Esophagus squamous epithelium (tissue), 5 donors: ENCODE measurements around the gene EFHC1. TPM values are rescaled to one million over a fixed set of nuclear protein-coding genes. Genes with fewer than 3 reads are reported as not detected.

Source experiments
- DNase-seq: peaks from one replicate; lab custom pipeline; 2025; lab: John Stamatoyannopoulos, UW
- H3K27ac ChIP-seq, 4 donors: fragments of 200-600 bp; sonication (generic); one replicate each; pipeline ENCODE4 v1.5.1; 2016 to 2019; ENCODE audit warnings: mild to moderate bottlenecking in 1 of 4
- H3K27me3 ChIP-seq, 4 donors: fragments of 200-600 bp; sonication (generic); 1 replicate in 3 of 4; 2 replicates in 1 of 4; pipeline versions ENCODE4 v1.5.1 to v1.6.0; 2017 to 2021; ENCODE audit warnings: antibody characterized with exemption in 1 of 4
- H3K36me3 ChIP-seq, 3 donors: fragments of 200-600 bp; sonication (generic); one replicate each; pipeline ENCODE4 v1.5.1; 2016 to 2019
- H3K4me1 ChIP-seq, 3 donors: fragments of 200-600 bp; sonication (generic); one replicate each; pipeline ENCODE4 v1.5.1; 2017 to 2019
- H3K4me3 ChIP-seq, 4 donors: fragments of 200-600 bp; sonication (generic); 1 replicate in 3 of 4; 2 replicates in 1 of 4; pipeline ENCODE4 v1.5.1; 2016 to 2019; ENCODE audit warnings: mild to moderate bottlenecking in 2 of 4, moderate library complexity in 1 of 4
- H3K9me3 ChIP-seq, 3 donors: fragments of 200-600 bp; sonication (generic); one replicate each; pipeline ENCODE4 v1.5.1; 2016 to 2019
- CTCF ChIP-seq, 6 experiments: fragments of 450-650 bp in 4 of 6; fragments of 200-600 bp in 2 of 6; sonication (generic) in 2 of 6; IDR thresholded peaks; one replicate each; pipeline ENCODE4 v1.5.1; 2016 to 2019; ENCODE audit warnings: antibody characterized with exemption in 6 of 6, mild to moderate bottlenecking in 4 of 6, moderate library complexity in 4 of 6
- POLR2A ChIP-seq, 4 donors: fragments of 450-650 bp; IDR thresholded peaks; one replicate each; pipeline ENCODE4 v1.6.1; 2017; ENCODE audit warnings: antibody characterized with exemption in 4 of 4, mild to moderate bottlenecking in 4 of 4, moderate library complexity in 3 of 4
- WGBS, 2 donors: methylation state at CpG; one replicate each; pipeline ENCODE4 v1.1.5; 2018; 5-methylcytosine and 5-hydroxymethylcytosine counted together
- intact Hi-C: fragments of 100-400 bp; cut with DNase I; formaldehyde crosslinking; loops from one replicate; pipeline ENCODE4 v1.15.0; 2022
- total RNA-seq, 4 donors: library from RNA; depleted of rRNA; stranded (reverse); fragments of >200 nt; gene quantifications; one replicate each; pipeline ENCODE4 v1.1.0, GENCODE V29; 2016
- donor health status: DM: yes; HTN: yes; CAD: no.

The EFHC1 gene
- total RNA-seq, 4 donors from 2014 or later: 4.0 to 17.5 (median 9.9) TPM

GRCh38 chr6:52516269-52516668 lies 96.1 kb downstream of the EFHC1 start:
- DNase-seq: no peak
- TF ChIP-seq CTCF (IDR thresholded peaks at IDR 0.05) (no peak), POLR2A (IDR thresholded peaks at IDR 0.05) (no peak)
- WGBS, 2 donors: 80 to 93% methylated on average over 1 of the region's 1 CpG
- H3K27ac ChIP-seq: peak overlapping the region in 1 of 4 donors; percentile 80
- no peak overlapping the region for H3K4me3 ChIP-seq
- no peaks in the 10 kb centered on the region for H3K9me3 ChIP-seq
- intact Hi-C loops: no loop called here
- H3K27me3 ChIP-seq: no peaks in the 10 kb centered on the region
- peaks cover 10 to 94% (median 68%) of the 10 kb centered on the region in 3 donors for H3K4me1 ChIP-seq
- peaks cover 0 to 5% (median 0%) of the 10 kb centered on the region in 3 donors for H3K36me3 ChIP-seq

GRCh38 chr6:52516943-52517342 lies 96.8 kb downstream of the EFHC1 start:
- intact Hi-C loops: no loop called here
- TF ChIP-seq CTCF (IDR thresholded peaks at IDR 0.05) (no peak), POLR2A (IDR thresholded peaks at IDR 0.05) (no peak)
- H3K4me1 ChIP-seq: peaks cover 10 to 93% (median 66%) of the 10 kb centered on the region in 3 donors

GRCh38 chr6:52517502-52518278 lies 97.5 kb downstream of the EFHC1 start:
- peak overlapping the region in 1 of 4 donors; percentile 19 for H3K4me3 ChIP-seq
- H3K27me3 ChIP-seq: no peaks in the 10 kb centered on the region
- TF ChIP-seq CTCF (IDR thresholded peaks at IDR 0.05) (no peak), POLR2A (IDR thresholded peaks at IDR 0.05) (peak in 1 of 4 donors; percentile 17)
- no peaks in the 10 kb centered on the region for H3K9me3 ChIP-seq
- intact Hi-C loops: no loop called here
- H3K4me1 ChIP-seq: peaks cover 10 to 93% (median 62%) of the 10 kb centered on the region in 3 donors
- H3K27ac ChIP-seq: peak overlapping the region; percentile 55 to 91 (median 83)
- peaks cover 0 to 5% (median 0%) of the 10 kb centered on the region in 3 donors for H3K36me3 ChIP-seq
- no peak for DNase-seq
- 29 to 34% methylated on average over 11 to 14 of the region's 14 CpGs for WGBS, 2 donors

More at GRCh38 chr6:52516943-52517342, 96.8 kb downstream of the EFHC1 start:
- no peak for DNase-seq
- 90 to 92% methylated on average over 3 of the region's 3 CpGs for WGBS, 2 donors
- H3K27ac ChIP-seq: peak overlapping the region in 2 of 4 donors; percentile 80 to 91
- H3K36me3 ChIP-seq: peaks cover 0 to 5% (median 0%) of the 10 kb centered on the region in 3 donors
- H3K9me3 ChIP-seq: no peaks in the 10 kb centered on the region
- H3K4me3 ChIP-seq: no peak overlapping the region
- no peaks in the 10 kb centered on the region for H3K27me3 ChIP-seq

- no peaks in the 10 kb centered on the region for H3K9me3 ChIP-seq
- 66 to 76% methylated on average over 13 of the region's 13 CpGs for WGBS, 2 donors
- peak overlapping the region in 1 of 4 donors; percentile 19 for H3K4me3 ChIP-seq
- DNase-seq: no peak
- peaks cover 10 to 93% (median 55%) of the 10 kb centered on the region in 3 donors for H3K4me1 ChIP-seq
- H3K36me3 ChIP-seq: peaks cover 0 to 5% (median 0%) of the 10 kb centered on the region in 3 donors
- H3K27me3 ChIP-seq: no peaks in the 10 kb centered on the region
- intact Hi-C loops: no loop called here
- peak overlapping the region; percentile 55 to 91 (median 83) for H3K27ac ChIP-seq
- TF ChIP-seq CTCF (IDR thresholded peaks at IDR 0.05) (no peak), POLR2A (IDR thresholded peaks at IDR 0.05) (no peak)
Measured at GRCh38 chr6:52518279-52518945, 98.3 kb downstream of the EFHC1 start.

GRCh38 chr6:52519618-52520017 lies 99.5 kb downstream of the EFHC1 start:
- Histone ChIP-seq H3K27ac (no peak overlapping the region), H3K36me3 (no peaks in the 10 kb centered on the region), H3K4me1 (peaks cover 10 to 85% (median 44%) of the 10 kb centered on the region in 3 donors), H3K9me3 (no peaks in the 10 kb centered on the region), H3K4me3 (no peak overlapping the region), H3K27me3 (no peaks in the 10 kb centered on the region)
- intact Hi-C loops: no loop called here
- 62 to 85% methylated on average over 4 of the region's 4 CpGs for WGBS, 2 donors
- no peak for DNase-seq
- no peak for TF ChIP-seq CTCF (IDR thresholded peaks at IDR 0.05)
- TF ChIP-seq POLR2A (IDR thresholded peaks at IDR 0.05): no peak
